Heart right ventricle (tissue), 16 donors: Measurements from ENCODE around the gene SLC27A3. TPM values are rescaled to one million over a fixed set of nuclear protein-coding genes. Genes with fewer than 3 reads are reported as not detected.
"Not testable (repeated sequence)": the region's sequence is repeated elsewhere in the genome, so short reads cannot be mapped to it uniquely, and the experiment has no call there.

Experiments
- ATAC-seq, 8 donors: fragments of 200-7000 bp; cut with Tn5 transposase; one replicate each; pipeline ENCODE4 v1.9.1; 2020; ENCODE audit warnings: mild to moderate bottlenecking in 8 of 8, moderate library complexity in 8 of 8, moderate number of reproducible peaks in 1 of 8
- DNase-seq, 2 donors: peaks; one replicate each; pipeline ENCODE4 v3.0.0-alpha.2; 2020
- H3K27ac ChIP-seq, 10 donors: fragments of 200-600 bp; sonication (generic) in 2 of 10; one replicate each; pipeline versions ENCODE4 v1.5.0 to v1.8.0; 2020 to 2022; ENCODE audit warnings: mild to moderate bottlenecking in 3 of 10
- H3K27me3 ChIP-seq, 7 donors: fragments of 200-600 bp; one replicate each; pipeline ENCODE4 v1.8.0; 2021 to 2022; ENCODE audit warnings: mild to moderate bottlenecking in 2 of 7
- H3K36me3 ChIP-seq, 9 donors: fragments of 200-600 bp; sonication (generic) in 1 of 9; one replicate each; pipeline versions ENCODE4 v1.5.0 to v1.8.0; 2020 to 2022; ENCODE audit warnings: mild to moderate bottlenecking in 2 of 9
- H3K4me1 ChIP-seq, 9 donors: fragments of 200-600 bp; sonication (generic) in 1 of 9; one replicate each; pipeline versions ENCODE4 v1.5.0 to v1.8.0; 2020 to 2022; ENCODE audit warnings: mild to moderate bottlenecking in 4 of 9
- H3K4me3 ChIP-seq, 10 donors: fragments of 200-600 bp; sonication (generic) in 2 of 10; one replicate each; pipeline versions ENCODE4 v1.5.0 to v1.8.0; 2020 to 2022; ENCODE audit warnings: mild to moderate bottlenecking in 7 of 10, moderate library complexity in 2 of 10
- H3K9me3 ChIP-seq, 11 donors: fragments of 200-600 bp in 10 of 11; sonication (generic) in 2 of 11; one replicate each; pipeline versions ENCODE4 v1.5.0 to v1.8.0; 2013 to 2022; ENCODE audit warnings: mild to moderate bottlenecking in 2 of 11, control low read depth in 1 of 11, moderate library complexity in 1 of 11
- WGBS, 2 donors: extraction: QIAGEN DNeasy Blood & Tissue Kit; methylation state at CpG; one replicate each; pipeline ENCODE4 v1.1.7; 2013; ENCODE audit warnings: inconsistent platforms in 1 of 2; 5-methylcytosine and 5-hydroxymethylcytosine counted together
- intact Hi-C, 10 donors: fragments of 100-400 bp; cut with DNase I; formaldehyde crosslinking; loops; one replicate each; pipeline versions ENCODE4 v1.11.1 to v1.14.2; 2022
- polyA plus RNA-seq, 2 donors: library from polyadenylated mRNA; stranded (reverse); fragments of 200-250 nt; gene quantifications; one replicate each; pipeline ENCODE4 v1.2.3, GENCODE V29; 2013
- total RNA-seq, 10 donors: library from RNA; stranded (reverse); fragmentation: NEBNext Ultra II Directional in 3 of 10; extraction: Animal tissue kit (Norgen Biotek cat#: 25700) in 3 of 10; gene quantifications; one replicate each; pipeline versions ENCODE4 v1.2.1 to v1.2.4, GENCODE V29; 2021 to 2023
- TF ChIP-seq, protein P1 (sequence below), 9 donors: fragments of 200-600 bp; sonication (generic) in 2 of 9; IDR thresholded peaks; one replicate each; pipeline versions ENCODE4 v1.5.0 to v1.8.0; 2021 to 2022; ENCODE audit warnings: antibody characterized with exemption in 9 of 9, mild to moderate bottlenecking in 5 of 9, moderate library complexity in 1 of 9
- donor health status: Arrhythmogenic right ventricular cardiomyopathy.
- donor health status: ischemic (EF 13 %, LVEDD 7.1; RV severe dilation, severe dysfunction).
- donor health status: healthy with polysubstance abuse.
- donor health status: DM: no; HTN: yes; CAD: no.
- donor health status: DM: no; HTN: no; CAD: no.
- donor health status: ischemic (EF 25% LVEDD 6.9; RV normal size, moderate dysfunction).
- donor health status: ischemic (EF 25% LVEDD 5.7; RV mildly dilated, moderate dysfunction).
- donor health status: healthy.
- donor health status: DM: yes; HTN: yes; CAD: no.
- donor health status: Ischemic cardiomyopathy.
- donor health status: ischemic (EF 35%, LVEDD 5.7; RV mildly dilated, moderate dysfunction).
- donor health status: nonischemic (EF 11% LVEDD 7.7; RV severe dilation, severe dysfunction).
- donor health status: DM: yes; HTN: yes; CAD: no.
- donor health status: PGD.
- donor health status: ischemic (EF 29% LVEDD 5.4; RV normal size, mild dysfunction).
- donor health status: nonischemic (EF 23%, LVEDD 6.1; RV moderate dilation, normal function).

The SLC27A3 gene
- total and polyA plus RNA-seq, 12 donors: 5.9 to 43.8 (median 9.2) TPM

DNA sequence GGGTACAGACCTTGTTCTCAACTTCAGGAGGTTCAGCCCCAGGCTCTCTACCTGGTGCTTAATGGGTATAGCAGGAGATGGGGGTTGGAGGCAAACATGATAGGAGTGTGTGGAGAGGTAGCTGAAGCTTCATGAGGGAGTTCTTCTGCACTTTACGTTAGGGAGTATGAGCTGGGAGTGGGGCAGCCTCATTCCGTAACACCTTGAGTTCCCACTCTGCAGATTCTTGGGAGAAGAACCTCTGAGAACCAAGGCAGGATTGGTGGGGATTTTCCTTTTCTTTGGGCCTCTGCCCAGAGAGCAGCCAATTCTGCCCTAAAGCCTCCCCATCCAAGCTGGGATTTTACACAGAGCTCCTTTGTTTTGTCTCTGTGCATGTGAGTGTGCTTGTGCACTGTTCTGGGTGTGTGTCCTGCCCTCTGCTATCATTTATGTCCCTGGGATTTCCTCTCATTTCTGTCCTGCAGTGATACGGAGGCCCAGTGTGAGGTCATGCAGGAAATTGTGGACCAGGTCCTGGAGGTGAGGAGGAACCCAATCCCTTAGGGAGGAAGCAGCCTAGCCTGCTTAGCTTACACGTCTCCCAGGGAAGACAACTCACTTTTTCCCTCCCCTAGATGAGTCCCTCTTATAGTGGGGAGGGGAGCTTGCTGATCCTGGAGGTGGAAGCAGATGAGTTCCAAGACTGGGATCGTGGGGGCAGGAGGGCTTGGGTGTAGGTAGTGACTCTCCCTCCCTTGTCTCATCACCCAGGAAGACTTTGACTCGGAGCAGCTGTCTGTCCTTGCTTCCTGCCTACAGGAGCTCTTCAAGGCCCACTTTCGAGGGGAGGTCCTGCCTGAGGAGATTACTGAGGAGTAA is 11.6 kb upstream of the SLC27A3 start:
- TF ChIP-seq, protein P1, sequence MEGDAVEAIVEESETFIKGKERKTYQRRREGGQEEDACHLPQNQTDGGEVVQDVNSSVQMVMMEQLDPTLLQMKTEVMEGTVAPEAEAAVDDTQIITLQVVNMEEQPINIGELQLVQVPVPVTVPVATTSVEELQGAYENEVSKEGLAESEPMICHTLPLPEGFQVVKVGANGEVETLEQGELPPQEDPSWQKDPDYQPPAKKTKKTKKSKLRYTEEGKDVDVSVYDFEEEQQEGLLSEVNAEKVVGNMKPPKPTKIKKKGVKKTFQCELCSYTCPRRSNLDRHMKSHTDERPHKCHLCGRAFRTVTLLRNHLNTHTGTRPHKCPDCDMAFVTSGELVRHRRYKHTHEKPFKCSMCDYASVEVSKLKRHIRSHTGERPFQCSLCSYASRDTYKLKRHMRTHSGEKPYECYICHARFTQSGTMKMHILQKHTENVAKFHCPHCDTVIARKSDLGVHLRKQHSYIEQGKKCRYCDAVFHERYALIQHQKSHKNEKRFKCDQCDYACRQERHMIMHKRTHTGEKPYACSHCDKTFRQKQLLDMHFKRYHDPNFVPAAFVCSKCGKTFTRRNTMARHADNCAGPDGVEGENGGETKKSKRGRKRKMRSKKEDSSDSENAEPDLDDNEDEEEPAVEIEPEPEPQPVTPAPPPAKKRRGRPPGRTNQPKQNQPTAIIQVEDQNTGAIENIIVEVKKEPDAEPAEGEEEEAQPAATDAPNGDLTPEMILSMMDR (IDR thresholded peaks at IDR 0.05): no peak
- peaks cover 0 to 29% (median 22%) of the 10 kb centered on the region in 9 donors for H3K4me1 ChIP-seq
- H3K36me3 ChIP-seq: peaks cover 5 to 100% (median 53%) of the 10 kb centered on the region in 9 donors
- intact Hi-C loops: no loop called here
- 41 to 50% methylated on average over 7 of the region's 7 CpGs for WGBS, 2 donors
- ATAC-seq (peak; percentile 53 to 96 (median 86)), DNase-seq (peak in 1 of 2 donors; percentile 56)
- no peaks in the 10 kb centered on the region for H3K27me3 ChIP-seq
- H3K4me3 ChIP-seq: no peak overlapping the region
- no peaks in the 10 kb centered on the region for H3K9me3 ChIP-seq
- peak overlapping the region; percentile 39 to 87 (median 76) for H3K27ac ChIP-seq

DNA sequence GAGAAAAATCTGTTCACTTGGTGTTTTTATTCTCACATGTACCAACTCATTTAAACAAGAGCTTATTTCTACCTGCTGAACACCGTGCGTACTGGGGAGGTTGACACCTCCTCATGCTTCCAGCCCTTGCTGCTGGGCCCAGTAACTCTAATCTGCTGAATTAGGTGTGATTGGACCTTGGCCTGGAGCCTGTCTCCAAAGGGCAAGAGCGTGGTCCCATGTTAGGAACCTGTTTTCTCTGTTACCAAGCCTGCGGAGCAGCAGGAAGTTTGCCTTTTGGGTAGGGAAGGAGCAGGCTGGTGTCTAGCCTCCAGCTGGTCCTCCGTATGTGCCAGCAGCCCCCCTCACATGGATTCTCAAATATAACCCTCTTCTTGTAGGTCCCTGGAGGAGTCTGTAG is 10.9 kb upstream of the SLC27A3 start:
- ATAC-seq (no peak), DNase-seq (no peak)
- no peak overlapping the region for H3K4me3 ChIP-seq
- WGBS, 2 donors: 79 to 84% methylated on average over 5 of the region's 5 CpGs
- TF ChIP-seq, protein P1 (IDR thresholded peaks at IDR 0.05): no peak
- intact Hi-C loops: no loop called here
- H3K36me3 ChIP-seq: peaks cover 5 to 100% (median 51%) of the 10 kb centered on the region in 9 donors
- H3K4me1 ChIP-seq: peaks cover 4 to 36% (median 25%) of the 10 kb centered on the region in 9 donors
- peak overlapping the region; percentile 39 to 87 (median 76) for H3K27ac ChIP-seq
- no peaks in the 10 kb centered on the region for H3K9me3 ChIP-seq
- no peaks in the 10 kb centered on the region for H3K27me3 ChIP-seq

DNA sequence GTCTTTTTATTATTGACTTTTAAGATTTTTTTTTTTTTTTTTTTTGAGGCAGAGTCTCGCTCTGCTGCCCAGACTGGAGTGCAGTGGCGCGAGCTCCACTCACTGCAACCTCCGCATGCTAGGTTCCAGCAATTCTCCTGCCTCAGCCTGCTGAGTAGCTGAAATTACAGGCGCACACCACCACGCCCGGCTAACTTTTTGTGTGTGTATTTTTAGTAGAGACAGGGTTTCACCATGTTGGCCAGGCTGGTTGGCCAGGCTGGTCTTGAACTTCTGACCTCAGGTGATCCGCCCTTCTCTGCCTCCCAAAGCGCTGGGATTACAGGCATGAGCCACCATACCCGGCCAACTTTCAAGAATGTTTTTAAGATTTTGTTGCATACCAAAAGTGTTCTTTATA is 8.5 kb upstream of the SLC27A3 start:
- H3K9me3 ChIP-seq, H3K4me3 ChIP-seq, H3K27ac ChIP-seq, H3K27me3 ChIP-seq, DNase-seq, ATAC-seq: not testable (repeated sequence)
- WGBS, 2 donors: 96% methylated on average over 10 of the region's 10 CpGs
- intact Hi-C loops: loop anchor here in 1 of 10 donors (5.0 kb wide), 1 partner anchor 84 kb away; no protein-coding TSS in a partner anchor
- Histone ChIP-seq H3K36me3 (peaks cover 5 to 97% (median 36%) of the 10 kb centered on the region in 9 donors), H3K4me1 (peaks cover 6 to 57% (median 43%) of the 10 kb centered on the region in 9 donors)

DNA sequence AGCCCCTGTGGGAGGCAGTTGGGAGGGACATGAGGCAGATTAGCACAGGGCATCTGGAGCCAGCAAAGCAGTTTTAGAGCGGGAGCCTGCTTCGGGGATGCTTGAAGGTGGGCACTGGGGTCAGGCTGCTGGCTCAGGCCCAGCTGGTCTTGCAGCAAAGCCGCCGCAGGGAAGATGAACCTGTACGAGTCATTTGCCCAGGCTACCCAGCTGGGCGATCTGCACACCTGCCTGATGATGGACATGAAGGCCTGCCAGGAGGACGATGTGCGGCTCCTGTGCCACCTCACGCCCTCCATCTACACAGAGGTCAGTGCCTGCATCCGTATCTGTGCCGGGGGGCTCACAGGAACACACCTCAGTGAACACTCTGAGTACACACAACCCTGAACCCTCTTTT is 7.7 kb upstream of the SLC27A3 start:
- TF ChIP-seq, protein P1 (IDR thresholded peaks at IDR 0.05): no peak
- peaks cover 9 to 64% (median 45%) of the 10 kb centered on the region in 9 donors for H3K4me1 ChIP-seq
- peaks cover 5 to 97% (median 36%) of the 10 kb centered on the region in 9 donors for H3K36me3 ChIP-seq

More for the DNA sequence above, 7.7 kb upstream of the SLC27A3 start:
- Histone ChIP-seq H3K27ac (peak overlapping the region in 1 of 10 donors; percentile 15), H3K9me3 (no peaks in the 10 kb centered on the region), H3K27me3 (no peaks in the 10 kb centered on the region), H3K4me3 (no peak overlapping the region)
- WGBS, 2 donors: 97 to 98% methylated on average over 11 of the region's 11 CpGs
- DNase-seq (no peak), ATAC-seq (no peak)
- intact Hi-C loops: loop anchor here in 1 of 10 donors (5.0 kb wide), 1 partner anchor 85 kb away; no protein-coding TSS in a partner anchor
